Measurements from ENCODE around the gene ABTB1. TPM values are rescaled to one million over a fixed set of nuclear protein-coding genes. Genes with fewer than 3 reads are reported as not detected.
A peak's percentile ranks its signal among the peaks of the same experiment; 100 is the strongest.

The ABTB1 gene
- total RNA-seq, 1 donor, result 8.2 TPM

- H3K4me3 ChIP-seq (ENCODE audit: low read depth, low read length), result no peak overlapping the region
- DNase-seq (ENCODE audit: low read depth), result no peak
- no peak for TF ChIP-seq CTCF (IDR thresholded peaks at IDR 0.05; ENCODE audit: insufficient read depth, low read length)
Measured at GRCh38 chr3:127630811-127631714, 41.7 kb upstream of the ABTB1 start.

- TF ChIP-seq CTCF (IDR thresholded peaks at IDR 0.05; ENCODE audit: insufficient read depth, low read length), result no peak
- DNase-seq (ENCODE audit: low read depth), result no peak
- H3K4me3 ChIP-seq (ENCODE audit: low read depth, low read length), result no peak overlapping the region
Measured at GRCh38 chr3:127632035-127632820, 40.5 kb upstream of the ABTB1 start.

GRCh38 chr3:127634653-127635052 is 38.1 kb upstream of the ABTB1 start:
- H3K4me3 ChIP-seq (ENCODE audit: low read depth, low read length), result no peak overlapping the region
- DNase-seq (ENCODE audit: low read depth), result no peak
- TF ChIP-seq CTCF (IDR thresholded peaks at IDR 0.05; ENCODE audit: insufficient read depth, low read length), result no peak

GRCh38 chr3:127637546-127637945 is 35.2 kb upstream of the ABTB1 start:
- TF ChIP-seq CTCF (IDR thresholded peaks at IDR 0.05; ENCODE audit: insufficient read depth, low read length), result no peak
- DNase-seq (ENCODE audit: low read depth), result no peak
- H3K4me3 ChIP-seq (ENCODE audit: low read depth, low read length), result no peak overlapping the region

- TF ChIP-seq CTCF (IDR thresholded peaks at IDR 0.05; ENCODE audit: insufficient read depth, low read length), result no peak
- no peak for DNase-seq (ENCODE audit: low read depth)
- H3K4me3 ChIP-seq (ENCODE audit: low read depth, low read length), result no peak overlapping the region
Measured at GRCh38 chr3:127637971-127638370, 34.8 kb upstream of the ABTB1 start.

DNA sequence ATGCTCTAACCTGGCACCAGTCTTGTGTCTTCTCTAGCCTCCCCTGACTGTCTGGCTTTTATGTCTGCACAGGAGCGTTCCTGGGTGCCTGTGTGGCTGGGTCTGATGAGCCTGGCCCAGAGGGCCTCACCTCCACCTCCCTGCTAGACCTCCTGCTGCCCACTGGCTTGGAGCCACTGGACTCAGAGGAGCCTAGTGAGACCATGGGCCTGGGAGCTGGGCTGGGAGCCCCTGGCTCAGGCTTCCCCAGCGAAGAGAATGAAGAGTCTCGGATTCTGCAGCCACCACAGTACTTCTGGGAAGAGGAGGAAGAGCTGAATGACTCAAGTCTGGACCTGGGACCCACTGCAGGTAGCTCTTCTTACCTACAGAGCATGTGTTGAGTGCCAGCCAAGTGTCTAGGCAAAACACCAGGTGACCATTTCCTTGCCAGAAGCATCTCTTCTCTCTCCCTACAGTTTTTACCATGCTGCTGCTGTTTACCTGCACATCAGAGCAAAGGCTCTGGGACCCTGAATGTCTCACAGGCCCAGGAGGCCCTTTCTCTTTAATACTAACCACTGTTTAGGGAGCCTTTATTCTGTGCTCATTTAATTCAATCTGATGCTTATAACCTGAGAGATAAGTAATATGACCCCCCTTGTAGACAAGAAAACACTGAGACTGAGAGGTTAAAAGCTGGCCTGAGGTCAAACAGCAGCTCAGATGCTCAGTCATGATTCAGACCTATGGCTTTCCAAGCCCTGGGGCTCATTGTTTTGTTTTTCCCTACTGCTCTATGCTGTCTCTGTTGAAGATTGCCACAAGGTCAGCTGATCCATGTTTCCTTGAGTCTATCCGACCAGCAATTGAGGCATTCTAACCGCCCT is 33.3 kb upstream of the ABTB1 start:
- H3K4me3 ChIP-seq (ENCODE audit: low read depth, low read length), result no peak overlapping the region
- no peak for TF ChIP-seq CTCF (IDR thresholded peaks at IDR 0.05; ENCODE audit: insufficient read depth, low read length)
- peak; percentile 24 for DNase-seq (ENCODE audit: low read depth)

All from fibroblast of the aortic adventitia (primary cell).